ENCODE results near the gene HSPE1.
"Not testable (repeated sequence)": the region's sequence is repeated elsewhere in the genome, so short reads cannot be mapped to it uniquely, and the experiment has no call there.

HSPE1 gene

DNA sequence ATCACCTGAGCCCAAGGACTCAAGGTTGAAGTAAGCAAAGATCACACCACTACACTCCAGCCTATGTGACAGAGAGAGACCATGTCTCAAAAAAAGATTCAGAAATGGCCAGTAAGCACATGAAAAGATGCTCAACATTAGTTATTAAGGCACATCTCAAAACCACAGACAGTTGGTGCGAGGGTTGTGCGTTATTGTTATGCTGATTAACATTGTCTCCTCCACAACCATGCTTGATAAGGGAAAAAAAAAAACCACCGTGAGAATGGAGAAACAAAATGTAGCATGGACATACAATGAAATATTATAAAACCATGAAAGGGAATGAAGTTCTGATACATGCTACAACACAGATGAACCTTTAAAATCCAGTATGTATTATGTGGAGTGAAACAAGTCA, 43.0 kb downstream of the HSPE1 start:
- DNase-seq (ENCODE audit: low spot score): no peak
- TF ChIP-seq, protein P1, sequence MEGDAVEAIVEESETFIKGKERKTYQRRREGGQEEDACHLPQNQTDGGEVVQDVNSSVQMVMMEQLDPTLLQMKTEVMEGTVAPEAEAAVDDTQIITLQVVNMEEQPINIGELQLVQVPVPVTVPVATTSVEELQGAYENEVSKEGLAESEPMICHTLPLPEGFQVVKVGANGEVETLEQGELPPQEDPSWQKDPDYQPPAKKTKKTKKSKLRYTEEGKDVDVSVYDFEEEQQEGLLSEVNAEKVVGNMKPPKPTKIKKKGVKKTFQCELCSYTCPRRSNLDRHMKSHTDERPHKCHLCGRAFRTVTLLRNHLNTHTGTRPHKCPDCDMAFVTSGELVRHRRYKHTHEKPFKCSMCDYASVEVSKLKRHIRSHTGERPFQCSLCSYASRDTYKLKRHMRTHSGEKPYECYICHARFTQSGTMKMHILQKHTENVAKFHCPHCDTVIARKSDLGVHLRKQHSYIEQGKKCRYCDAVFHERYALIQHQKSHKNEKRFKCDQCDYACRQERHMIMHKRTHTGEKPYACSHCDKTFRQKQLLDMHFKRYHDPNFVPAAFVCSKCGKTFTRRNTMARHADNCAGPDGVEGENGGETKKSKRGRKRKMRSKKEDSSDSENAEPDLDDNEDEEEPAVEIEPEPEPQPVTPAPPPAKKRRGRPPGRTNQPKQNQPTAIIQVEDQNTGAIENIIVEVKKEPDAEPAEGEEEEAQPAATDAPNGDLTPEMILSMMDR (IDR thresholded peaks at IDR 0.05; ENCODE audit: extremely low read depth, missing control alignments): no peak

- TF ChIP-seq, protein P1 (IDR thresholded peaks at IDR 0.05; ENCODE audit: extremely low read depth, missing control alignments): no peak
- DNase-seq (ENCODE audit: low spot score): no peak
Observed at GRCh38 chr2:197547163-197547900, 47.2 kb downstream of the HSPE1 start.

DNA sequence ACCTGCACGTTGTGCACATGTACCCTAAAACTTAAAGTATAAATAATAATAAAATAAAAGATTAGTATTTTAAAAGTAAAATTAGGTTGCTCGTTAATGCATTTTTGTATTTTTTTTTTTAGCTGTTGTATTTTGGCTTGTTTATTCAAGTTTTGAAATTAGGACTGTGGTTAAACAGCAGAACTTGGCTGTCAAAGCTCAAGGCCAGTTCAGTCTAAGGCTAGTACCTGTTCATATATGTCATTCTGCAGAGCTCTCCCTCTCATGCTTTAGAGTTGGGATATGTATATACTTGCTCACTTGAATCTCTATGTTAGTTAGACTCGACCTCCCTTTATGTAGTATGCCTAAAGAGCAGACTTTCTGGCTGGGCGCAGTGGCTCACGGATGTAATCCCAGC, 48.4 kb downstream of the HSPE1 start:
- TF ChIP-seq, protein P1 (IDR thresholded peaks at IDR 0.05; ENCODE audit: extremely low read depth, missing control alignments): no peak
- DNase-seq (ENCODE audit: low spot score): no peak

DNA sequence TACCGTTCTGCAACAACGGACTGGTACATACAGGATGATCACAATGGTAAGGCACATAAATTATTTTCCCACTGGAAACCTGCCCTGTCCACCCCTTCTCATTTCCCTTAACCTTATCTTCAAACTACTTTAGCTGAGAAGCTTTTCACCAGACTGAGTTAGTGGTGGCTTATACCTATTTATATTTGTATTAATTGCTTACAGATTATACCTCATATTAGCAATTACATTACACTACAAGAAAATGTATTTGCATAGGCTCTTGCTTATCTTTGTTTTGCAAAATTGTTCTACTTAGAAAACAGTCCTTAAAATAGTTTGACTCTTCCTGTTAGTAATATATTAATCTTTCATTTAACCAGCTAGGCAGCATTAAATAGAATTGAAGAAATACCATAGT, 51.1 kb downstream of the HSPE1 start:
- not testable (repeated sequence) for DNase-seq (ENCODE audit: low spot score)
